ENCODE data around the gene FERMT3.

Gene FERMT3

DNA sequence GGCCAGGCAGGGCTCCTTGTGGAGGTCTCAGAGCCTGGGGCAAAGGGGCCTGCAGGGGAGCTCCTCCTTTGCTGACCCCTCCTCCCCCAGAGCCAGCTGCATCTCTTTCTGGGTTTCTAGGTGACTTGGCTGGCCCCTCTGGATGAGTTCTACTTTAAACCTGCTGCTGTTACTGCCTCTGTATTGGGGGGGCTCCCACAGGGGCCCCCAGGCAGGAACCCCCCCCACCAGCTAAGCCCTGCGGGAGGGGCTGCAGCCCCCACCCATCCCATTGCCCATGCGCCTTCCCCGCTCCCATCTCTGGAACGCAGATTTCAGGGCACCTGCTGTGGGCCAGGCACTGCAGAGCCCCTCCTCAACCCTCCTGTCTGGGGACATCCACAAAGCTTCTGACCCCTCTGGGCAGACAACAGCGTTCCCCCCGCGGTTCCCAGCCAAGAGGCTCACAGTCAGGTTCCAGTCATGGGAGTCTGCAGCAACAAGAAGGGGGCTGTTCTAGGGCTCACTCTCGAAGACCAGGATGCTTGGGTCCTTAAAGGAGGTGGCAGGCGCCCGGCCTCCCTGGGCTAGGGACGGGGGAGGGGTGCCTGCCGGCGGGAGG lies 44.0 kb downstream of the FERMT3 start:
- TF ChIP-seq GATA3 (IDR thresholded peaks at IDR 0.05; ENCODE audit: low read depth, low read length) (no peak), GATA2 (IDR thresholded peaks at IDR 0.05; ENCODE audit: low read depth, low read length) (no peak)

DNA sequence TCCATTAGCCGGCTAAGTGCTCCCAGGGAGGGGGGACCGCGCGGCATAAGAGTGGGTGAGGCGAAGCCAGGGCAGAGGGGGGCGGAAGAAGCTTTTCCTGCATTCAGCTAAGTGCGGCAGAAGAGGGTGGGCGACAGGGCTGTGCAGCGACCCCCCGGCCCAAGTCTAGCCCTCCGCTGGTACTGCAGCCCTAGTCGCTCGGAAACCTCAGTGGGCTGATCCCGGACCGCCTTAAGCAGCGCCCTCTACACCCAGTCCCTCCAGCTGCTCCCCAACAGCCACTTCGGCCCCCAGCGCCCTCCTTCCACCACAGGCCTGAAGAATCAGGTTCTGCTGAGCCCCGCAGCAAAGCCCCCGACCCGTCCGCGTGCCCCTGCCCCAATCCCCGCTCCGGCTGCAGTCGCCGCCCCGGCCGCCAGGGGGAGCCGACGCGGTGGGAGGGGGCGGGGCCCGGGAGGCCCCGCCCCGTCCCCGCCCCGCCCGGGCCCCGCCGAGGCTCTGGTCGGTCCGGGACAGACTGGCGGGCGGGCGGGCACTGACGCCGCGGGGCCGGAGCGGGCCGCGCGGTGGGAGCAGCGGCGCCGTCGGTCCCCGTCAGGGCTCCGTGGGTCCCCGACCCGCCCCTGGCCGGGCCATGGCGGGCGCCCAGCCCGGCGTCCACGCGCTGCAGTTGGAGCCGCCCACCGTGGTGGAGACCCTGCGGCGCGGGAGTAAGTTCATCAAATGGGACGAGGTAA lies 44.7 kb downstream of the FERMT3 start, which contains the start of gene PLCB3:
PLCB3 (plus strand) TSS at position 515 of the 737 bp plus-strand sequence; CDS start at position 635, 120 bp downstream.
- TF ChIP-seq GATA3 (IDR thresholded peaks at IDR 0.05; ENCODE audit: low read depth, low read length) = no peak
- no peak for TF ChIP-seq GATA2 (IDR thresholded peaks at IDR 0.05; ENCODE audit: low read depth, low read length)

DNA sequence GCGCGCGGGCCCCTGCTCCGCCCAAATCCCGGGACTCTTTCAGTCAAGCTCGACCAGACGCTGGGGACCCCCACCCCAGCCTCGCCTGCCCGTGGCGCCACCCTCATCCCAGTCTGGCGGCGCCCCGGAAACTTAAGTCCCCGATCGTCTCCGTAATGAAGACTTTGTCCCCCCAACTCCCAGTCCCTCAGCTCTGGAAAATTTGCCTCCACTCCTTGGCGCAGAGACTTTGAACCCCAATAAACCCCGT lies 45.2 kb downstream of the FERMT3 start:
- TF ChIP-seq GATA3 (IDR thresholded peaks at IDR 0.05; ENCODE audit: low read depth, low read length) (no peak), GATA2 (IDR thresholded peaks at IDR 0.05; ENCODE audit: low read depth, low read length) (no peak)

DNA sequence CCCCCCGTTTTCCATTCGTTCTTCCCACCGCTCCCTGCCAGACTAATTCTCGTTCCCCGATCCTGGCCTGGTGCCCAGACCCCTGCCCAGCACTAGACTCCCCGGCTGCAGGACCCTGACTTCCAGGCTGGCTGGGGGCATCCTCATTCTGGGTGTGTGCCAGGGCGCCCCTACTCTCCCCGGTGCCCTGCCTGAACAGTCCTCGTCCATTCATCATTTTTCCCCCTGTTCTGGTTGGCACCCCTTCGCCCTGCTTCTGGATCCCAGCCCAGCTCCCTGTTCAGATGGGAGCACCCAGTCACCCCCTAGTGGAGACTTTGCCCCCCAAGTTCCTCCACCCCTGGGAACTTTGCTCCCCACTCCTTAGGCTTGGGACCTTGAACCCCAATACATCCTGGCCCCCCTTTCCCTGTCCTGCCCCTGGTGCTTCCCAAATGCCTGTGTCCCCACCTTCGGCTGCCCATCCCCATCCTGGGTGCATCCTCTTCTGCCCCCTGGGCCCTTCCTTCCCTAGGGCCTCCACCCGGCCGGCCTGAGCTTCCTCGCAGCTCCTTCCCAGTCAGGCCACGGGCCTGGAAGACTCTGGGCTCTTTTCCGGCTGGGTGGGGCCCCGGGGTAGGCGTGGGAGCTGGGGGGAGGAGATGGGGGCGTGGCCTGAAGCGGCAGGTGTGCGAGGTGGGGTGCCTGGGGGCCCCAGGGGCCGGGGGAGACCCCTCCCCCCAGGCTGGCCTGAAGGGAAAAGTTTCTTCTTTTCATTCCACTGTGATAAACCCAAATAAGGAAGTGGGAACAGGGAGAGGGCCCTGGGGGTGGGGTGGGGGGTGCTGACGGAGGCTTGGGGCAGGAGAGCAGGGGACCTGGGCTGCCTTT lies 45.7 kb downstream of the FERMT3 start:
- no peak for TF ChIP-seq GATA2 (IDR thresholded peaks at IDR 0.05; ENCODE audit: low read depth, low read length)
- no peak for TF ChIP-seq GATA3 (IDR thresholded peaks at IDR 0.05; ENCODE audit: low read depth, low read length)

DNA sequence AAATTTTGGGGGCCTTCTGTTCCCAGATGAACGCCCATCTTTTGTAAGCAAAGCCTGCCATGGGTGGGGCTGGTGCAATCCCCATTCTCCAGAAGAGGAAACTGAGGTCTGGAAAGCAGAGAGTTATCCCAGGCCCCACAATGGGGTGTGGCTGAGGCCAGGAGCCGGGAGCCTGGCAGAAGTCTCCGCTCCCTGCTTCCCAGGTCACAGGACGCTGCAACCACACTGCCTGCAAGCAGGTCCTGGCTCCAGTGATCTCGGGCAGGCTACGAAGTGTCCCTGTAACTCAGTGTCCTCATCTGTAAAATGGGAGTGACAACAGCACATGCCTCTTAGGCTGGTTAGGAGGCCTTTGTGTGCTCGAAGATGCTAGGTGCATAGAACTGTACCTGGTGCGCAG lies 46.5 kb downstream of the FERMT3 start:
- TF ChIP-seq GATA3 (IDR thresholded peaks at IDR 0.05; ENCODE audit: low read depth, low read length) (no peak), GATA2 (IDR thresholded peaks at IDR 0.05; ENCODE audit: low read depth, low read length) (no peak)

DNA sequence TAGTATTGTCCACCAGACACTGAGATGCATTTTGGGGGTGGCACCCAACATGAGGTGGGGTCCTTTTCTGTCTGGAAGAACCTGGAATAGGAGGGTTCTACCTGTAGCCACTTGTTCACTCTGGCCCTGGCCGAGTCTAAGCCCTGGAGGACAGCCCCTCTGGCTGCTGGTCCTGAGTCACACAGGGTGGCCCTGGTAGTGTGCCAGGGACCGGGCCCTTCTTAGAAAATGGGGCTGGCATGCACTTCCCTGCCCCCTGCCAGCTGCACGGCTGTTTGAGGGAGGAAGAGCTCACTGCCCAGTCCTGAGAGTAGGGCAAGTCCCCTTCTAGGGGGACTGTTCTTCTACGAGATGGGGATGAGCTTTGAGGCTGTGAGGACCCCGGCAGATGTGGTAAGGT lies 47.0 kb downstream of the FERMT3 start:
- TF ChIP-seq GATA3 (IDR thresholded peaks at IDR 0.05; ENCODE audit: low read depth, low read length) (no peak), GATA2 (IDR thresholded peaks at IDR 0.05; ENCODE audit: low read depth, low read length) (no peak)

DNA sequence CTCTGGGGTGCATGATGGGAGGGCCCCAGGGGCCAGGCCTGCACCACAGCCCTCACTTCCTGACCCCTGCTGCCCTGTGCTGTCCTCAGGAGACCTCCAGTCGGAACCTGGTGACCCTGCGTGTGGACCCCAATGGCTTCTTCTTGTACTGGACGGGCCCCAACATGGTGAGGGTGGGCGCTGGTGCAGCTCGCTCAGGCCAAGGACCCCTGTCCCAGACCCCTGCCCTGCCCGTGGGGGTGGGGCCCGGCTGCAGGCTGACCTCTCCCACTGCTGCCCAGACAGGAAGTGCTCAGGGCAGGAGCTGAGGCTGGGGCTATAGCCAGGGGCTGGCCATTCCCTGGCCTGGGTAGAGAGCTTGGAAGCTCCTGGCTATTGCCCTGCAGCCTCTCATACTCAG lies 47.8 kb downstream of the FERMT3 start:
- TF ChIP-seq GATA3 (IDR thresholded peaks at IDR 0.05; ENCODE audit: low read depth, low read length) = no peak
- TF ChIP-seq GATA2 (IDR thresholded peaks at IDR 0.05; ENCODE audit: low read depth, low read length) = no peak

DNA sequence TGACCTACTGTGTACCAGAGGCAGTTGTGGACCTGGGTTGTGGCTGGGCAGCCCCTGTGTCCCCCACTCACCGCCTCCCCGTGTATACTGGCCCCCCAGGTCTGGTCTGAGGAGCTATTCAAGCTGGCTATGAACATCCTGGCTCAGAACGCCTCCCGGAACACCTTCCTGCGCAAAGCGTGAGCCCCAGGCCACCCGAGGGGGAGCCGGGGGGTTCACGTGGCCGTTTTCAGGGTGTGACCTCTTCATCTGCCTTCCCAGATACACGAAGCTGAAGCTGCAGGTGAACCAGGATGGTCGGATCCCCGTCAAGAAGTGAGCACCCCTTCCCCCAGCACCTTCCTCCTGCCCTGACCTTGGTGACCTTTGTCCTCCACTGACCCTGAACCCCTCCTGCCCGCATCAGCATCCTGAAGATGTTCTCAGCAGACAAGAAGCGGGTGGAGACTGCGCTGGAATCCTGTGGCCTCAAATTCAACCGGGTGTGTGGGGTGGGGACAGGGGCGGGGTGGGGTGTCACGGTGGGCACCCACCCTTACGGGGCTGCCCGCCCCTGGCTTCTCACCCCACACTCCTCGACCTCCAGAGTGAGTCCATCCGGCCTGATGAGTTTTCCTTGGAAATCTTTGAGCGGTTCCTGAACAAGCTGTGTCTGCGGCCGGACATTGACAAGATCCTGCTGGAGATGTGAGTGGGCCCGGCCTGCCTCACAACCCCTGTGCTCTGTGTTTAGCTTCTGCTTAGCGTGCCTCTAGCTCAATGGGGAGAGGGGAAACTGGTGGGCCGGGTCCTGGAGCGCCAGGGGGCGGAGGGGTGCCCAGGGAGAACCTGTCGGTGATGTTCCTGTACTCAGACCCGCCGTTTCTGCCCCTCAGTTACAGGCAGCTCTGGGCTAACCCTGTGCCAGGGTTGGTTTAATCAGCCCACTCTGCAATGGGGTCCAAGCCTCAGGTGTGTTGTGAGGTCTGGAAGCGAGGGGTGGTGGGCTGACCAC lies 48.9 kb downstream of the FERMT3 start:
- TF ChIP-seq GATA3 (IDR thresholded peaks at IDR 0.05; ENCODE audit: low read depth, low read length) (no peak), GATA2 (IDR thresholded peaks at IDR 0.05; ENCODE audit: low read depth, low read length) (no peak)

DNA sequence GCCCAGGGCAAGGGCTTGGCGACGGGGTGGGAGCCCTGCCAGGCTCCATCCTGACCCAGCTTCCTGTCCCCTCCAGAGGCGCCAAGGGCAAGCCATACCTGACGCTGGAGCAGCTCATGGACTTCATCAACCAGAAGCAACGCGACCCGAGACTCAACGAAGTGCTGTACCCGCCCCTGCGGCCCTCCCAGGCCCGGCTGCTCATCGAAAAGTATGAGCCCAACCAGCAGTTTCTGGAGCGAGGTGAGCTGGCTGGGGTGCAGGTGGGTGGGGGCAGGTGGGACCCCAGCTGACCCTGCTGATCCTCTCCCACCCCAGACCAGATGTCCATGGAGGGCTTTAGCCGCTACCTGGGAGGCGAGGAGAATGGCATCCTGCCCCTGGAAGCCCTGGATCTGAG lies 49.8 kb downstream of the FERMT3 start:
- TF ChIP-seq GATA2 (IDR thresholded peaks at IDR 0.05; ENCODE audit: low read depth, low read length) (no peak), GATA3 (IDR thresholded peaks at IDR 0.05; ENCODE audit: low read depth, low read length) (no peak)

DNA sequence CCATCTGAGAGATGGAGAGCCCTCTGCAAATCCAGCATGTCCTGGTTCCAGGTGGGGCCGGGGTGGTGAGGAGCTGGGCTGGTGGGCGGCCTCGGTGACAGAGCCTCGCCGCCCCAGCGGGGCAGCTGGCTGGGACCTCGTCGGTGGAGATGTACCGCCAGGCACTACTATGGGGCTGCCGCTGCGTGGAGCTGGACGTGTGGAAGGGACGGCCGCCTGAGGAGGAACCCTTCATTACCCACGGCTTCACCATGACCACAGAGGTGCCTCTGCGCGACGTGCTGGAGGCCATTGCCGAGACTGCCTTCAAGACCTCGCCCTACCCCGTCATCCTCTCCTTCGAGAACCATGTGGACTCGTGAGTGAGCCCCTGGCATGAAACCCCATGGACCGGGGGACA lies 51.8 kb downstream of the FERMT3 start:
- TF ChIP-seq GATA3 (IDR thresholded peaks at IDR 0.05; ENCODE audit: low read depth, low read length) = no peak
- no peak for TF ChIP-seq GATA2 (IDR thresholded peaks at IDR 0.05; ENCODE audit: low read depth, low read length)

DNA sequence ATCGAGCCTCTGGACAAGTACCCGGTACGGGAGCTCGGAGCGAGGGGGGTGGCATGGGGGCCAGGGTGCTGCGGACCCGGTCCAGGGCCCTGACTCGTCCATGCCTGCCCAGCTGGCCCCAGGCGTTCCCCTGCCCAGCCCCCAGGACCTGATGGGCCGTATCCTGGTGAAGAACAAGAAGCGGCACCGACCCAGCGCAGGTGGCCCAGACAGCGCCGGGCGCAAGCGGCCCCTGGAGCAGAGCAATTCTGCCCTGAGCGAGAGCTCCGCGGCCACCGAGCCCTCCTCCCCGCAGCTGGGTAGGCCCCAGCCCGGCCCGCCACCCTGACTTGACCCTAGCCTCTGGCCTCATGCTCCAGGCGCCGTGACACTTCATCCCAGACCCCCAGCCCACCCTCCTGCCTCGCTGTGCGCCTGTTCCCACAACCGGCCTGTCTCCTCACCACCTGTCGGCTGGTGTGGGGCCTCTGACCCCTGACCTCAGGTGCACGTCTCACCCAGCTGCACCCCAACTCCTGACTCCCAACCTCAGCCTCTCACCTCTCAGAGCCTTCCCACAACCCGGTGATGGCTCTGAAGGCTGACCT lies 52.5 kb downstream of the FERMT3 start:
- TF ChIP-seq GATA3 (IDR thresholded peaks at IDR 0.05; ENCODE audit: low read depth, low read length) (no peak), GATA2 (IDR thresholded peaks at IDR 0.05; ENCODE audit: low read depth, low read length) (no peak)

DNA sequence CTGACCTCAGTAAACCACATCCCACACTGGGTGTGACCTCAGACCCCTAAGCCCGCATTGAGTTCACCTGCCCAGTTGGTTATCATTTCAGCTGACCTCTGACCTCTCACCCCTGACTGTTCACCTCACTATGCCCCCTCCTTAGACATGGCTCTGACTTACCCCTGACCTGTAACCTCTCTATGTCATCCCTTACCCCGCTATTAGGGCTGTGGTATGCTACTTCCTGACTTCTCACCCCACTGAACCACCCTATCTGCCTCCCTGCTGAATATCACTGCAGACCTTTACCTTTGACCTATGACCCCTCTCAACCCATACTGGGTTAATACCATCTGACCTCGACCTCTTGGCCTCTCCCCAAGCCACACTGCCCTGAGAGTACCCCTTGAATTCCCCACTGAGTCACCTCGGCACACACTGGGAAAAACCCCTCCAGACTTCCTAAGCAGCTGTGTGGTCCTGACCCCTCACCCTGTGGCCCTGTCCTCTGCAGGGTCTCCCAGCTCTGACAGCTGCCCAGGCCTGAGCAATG lies 53.1 kb downstream of the FERMT3 start:
- TF ChIP-seq GATA3 (IDR thresholded peaks at IDR 0.05; ENCODE audit: low read depth, low read length) (no peak), GATA2 (IDR thresholded peaks at IDR 0.05; ENCODE audit: low read depth, low read length) (no peak)

DNA sequence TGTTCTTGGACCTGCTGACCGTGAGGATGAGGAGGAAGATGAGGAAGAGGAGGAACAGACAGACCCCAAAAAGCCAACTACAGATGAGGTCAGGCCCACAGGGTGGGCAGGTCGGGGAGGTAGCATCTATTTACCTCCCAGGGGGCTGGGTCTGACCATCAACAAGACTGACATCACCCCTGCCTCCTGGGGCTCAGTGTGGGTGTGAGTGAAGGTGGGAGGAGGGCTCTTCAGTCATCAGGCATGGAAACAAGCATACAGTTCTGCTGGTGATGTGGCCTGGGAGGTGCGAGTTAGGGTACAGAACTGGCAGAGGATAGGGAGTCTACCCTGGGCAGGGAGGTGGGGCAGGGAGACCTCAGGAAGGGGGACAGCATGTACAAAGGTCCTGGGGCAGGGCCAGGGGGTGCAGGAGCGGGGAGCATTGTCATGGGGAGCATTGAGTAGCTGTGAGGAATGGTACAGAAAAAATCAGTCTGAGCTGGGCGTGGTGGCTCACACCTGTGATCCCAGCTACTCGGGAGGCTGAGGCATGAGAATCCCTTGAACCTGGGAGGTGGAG lies 53.7 kb downstream of the FERMT3 start:
- TF ChIP-seq GATA2 (IDR thresholded peaks at IDR 0.05; ENCODE audit: low read depth, low read length) = no peak
- no peak for TF ChIP-seq GATA3 (IDR thresholded peaks at IDR 0.05; ENCODE audit: low read depth, low read length)

All from SH-SY5Y (cell line).